GM18870 (cell line): ENCODE measurements around the gene DLX2.
"Not testable (repeated sequence)": the region's sequence is repeated elsewhere in the genome, so short reads cannot be mapped to it uniquely, and the experiment has no call there.

Experiments
- ATAC-seq: cut with Tn5 transposase; IDR thresholded peaks from one replicate; pipeline ENCODE4 v1.9.1; 2021; ENCODE audit warnings: moderate library complexity; ENCODE audit not compliant: unreplicated experiment

Gene DLX2

DNA sequence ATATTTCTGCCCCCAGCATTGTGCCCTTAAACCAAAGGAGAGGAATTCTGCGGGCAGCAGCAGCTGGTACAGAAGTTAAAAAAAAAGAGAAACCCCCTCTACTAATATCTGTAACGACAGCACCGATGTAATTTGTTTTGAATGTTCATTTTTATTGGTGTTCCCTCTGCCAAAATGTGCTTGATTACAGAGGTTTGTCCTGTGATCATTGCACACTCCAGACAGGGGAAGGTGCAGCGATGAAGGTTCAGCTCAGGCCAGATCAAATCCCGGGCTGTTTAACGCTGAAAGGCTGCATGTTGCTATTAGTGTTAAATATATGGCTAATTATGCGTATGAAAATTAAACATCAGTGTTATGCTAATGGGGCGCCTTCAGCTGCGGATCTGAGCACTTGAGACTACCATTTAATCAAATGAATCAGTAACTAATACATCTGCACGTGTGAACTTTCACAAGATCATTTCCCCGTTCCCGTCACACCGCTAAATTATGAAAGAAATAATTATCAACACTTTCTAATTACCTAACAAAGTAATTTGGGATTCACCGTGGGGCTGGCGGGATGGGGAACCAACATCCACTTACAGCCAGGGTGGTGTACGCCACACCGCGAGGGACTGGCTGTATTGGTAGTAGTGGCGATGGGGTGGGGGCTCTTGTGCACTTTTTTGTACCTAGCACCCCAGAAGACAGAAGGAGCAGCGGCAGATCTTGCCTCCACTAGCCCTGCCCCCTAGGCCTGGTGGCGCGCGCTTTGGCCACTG lies 18.9 kb downstream of the DLX2 start:
- no peak for ATAC-seq

- no peak for ATAC-seq
Measured at GRCh38 chr2:172082944-172083627, 19.6 kb downstream of the DLX2 start.

- ATAC-seq = no peak
Measured at GRCh38 chr2:172082105-172082943, 20.4 kb downstream of the DLX2 start.

DNA sequence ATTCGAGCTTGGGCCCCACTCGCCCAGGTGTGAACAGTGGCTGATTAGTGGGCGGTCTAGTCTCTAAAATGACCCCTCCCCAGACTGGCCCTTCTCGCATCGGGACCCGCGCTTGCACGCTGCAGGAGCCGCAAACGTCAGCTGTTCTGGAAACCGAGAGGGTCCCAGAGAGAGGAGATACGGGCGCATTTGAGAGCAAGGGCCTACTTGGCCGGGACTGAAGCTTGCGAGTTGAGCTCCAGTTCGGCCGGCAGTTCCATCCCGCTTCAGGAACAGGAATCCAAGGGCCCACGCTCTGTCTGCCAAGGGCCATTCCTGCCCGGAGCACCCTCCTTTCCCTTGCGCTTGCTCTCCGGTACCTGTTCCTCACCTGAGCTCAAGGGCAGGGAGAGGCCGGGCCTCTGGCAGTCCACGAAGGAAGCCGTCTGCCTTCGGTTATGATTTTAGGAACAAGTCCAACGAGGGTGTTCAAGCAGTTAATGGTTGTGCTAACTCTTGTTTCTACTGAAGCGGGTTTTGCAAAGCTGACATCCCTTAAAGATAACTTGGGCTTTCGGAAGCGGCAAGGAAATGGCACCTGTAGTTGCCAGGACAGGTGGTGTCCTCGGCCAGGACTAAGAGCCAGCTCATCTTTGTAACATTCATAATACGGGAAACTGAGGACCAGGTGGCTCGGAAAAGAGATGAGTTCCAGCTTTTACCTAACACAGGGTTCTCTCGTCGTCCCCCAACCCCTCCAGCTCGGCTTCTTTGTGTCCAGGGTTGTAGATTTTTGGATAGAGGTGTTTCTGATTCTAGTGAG lies 21.3 kb downstream of the DLX2 start:
- ATAC-seq = no peak

- no peak for ATAC-seq
Measured at GRCh38 chr2:172080641-172081220, 22.0 kb downstream of the DLX2 start.

DNA sequence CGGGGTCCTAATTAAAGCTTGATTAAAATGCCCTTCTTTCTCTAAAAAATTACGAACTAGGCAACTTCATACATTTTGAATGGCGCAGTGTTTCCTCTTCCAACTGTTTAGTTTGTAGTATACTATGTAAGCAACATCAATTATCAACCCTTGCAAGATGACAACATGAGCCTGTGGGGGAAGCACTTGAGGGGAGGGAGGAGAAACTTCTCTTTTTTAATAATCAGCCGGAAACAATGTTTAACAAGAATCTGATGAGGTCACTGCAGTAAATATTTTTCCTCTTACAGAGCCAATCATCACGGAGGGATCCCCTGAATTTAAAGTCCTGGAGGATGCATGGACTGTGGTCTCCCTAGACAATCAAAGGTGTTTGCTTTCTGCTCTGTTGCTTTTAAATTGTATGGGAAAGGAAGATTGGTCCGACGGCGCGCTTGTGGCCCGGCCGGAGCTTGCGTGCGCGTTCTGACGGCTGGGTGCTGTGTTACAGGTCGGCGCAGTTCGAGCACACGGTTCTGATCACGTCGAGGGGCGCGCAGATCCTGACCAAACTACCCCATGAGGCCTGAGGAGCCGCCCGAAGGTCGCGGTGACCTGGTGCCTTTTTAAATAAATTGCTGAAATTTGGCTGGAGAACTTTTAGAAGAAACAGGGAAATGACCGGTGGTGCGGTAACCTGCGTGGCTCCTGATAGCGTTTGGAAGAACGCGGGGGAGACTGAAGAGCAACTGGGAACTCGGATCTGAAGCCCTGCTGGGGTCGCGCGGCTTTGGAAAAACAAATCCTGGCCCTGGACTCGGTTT lies 22.7 kb downstream of the DLX2 start:
- ATAC-seq = no peak

DNA sequence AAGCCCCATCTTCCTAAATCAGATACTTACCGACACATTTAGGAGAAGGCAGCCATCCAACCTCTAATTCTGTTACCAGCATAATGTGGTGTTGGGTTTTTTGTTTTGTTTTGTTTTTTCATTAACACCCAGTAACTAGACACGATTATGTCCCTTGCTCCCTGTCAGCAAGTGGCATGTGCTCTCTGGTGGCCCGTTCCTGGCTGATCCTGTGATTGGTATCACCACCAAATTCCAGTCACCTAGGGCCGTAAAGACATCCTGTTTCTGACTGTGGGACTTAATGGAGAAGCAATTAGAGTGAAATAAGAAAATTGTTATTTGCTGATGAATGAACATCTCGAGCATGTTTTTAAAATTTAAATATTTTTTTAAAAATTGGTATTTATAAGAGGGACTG lies 23.3 kb downstream of the DLX2 start:
- no peak for ATAC-seq

GRCh38 chr2:172074254-172074653 lies 28.4 kb downstream of the DLX2 start:
- ATAC-seq = no peak

DNA sequence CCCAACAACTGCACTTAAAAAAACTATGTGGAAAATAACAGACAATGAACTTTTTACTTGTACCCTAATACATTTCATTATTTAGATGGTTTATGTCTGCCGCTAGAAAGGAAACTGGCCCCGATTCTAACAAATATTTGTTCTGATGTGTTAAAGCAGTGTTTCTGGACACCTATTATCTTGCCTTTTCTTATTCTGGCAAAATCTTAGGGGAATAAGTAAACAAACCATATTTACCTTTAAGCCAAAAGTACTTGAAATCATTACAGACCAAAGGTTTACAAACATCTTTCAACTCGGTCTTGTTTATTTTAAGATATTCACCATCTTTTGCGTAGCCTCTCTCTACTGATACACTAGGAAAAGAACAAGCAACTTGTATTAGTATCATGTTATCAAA lies 29.2 kb downstream of the DLX2 start:
- ATAC-seq = no peak

DNA sequence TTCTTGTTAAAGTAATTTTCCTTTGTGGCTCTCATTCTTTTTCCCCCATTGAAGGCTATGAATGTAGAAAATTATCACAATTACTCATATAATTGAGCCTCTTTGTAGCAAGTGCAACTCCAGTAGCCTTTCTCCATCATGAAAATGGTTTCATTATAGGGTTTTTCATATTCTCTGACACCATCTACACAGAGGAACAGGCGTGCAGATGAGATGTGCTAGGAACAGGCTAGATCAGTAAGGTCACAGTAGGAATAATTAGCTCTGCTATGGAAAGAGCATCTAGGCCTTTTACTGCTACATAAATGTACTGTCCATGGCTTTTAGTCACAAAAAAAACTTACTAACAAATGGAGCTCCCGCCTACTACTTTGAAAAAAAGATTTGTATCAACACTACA lies 30.0 kb downstream of the DLX2 start:
- ATAC-seq = no peak

DNA sequence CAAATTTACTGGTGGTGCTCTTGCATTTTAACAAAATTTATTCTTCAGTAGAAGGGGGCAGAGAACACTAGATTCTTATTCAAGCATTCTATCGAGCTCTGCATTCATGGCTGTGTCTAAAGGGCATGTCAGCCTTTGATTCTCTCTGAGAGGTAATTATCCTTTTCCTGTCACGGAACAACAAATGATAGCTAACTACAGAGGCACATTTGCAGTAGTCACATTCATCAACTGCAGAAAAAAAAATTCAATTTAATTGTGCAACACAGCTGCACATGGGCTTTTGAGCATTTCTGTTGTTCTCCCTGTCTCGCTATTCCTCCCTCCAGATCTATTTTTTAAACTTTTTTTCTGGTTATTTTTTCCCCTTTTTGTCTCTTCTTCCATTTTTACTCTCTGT lies 30.4 kb downstream of the DLX2 start:
- ATAC-seq = no peak

DNA sequence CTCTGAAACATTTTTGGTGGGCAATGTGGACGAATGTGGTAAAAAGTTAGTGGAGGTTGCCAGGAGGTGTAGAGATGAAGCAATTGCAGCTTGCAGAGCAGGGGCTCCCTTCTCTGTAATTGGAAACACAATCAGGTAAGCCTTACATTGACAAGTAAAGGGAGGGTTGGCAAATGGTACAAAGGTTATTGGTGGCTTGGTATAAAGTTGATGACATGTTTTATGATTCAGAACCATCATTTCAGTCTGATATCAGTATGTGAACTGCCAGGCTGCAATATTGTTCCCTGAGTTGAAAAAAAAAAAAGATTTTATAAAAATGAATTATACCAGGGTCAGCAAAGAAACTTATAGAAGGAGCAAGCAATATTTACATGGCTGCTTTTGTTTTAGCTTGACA lies 31.8 kb downstream of the DLX2 start:
- ATAC-seq = no peak

DNA sequence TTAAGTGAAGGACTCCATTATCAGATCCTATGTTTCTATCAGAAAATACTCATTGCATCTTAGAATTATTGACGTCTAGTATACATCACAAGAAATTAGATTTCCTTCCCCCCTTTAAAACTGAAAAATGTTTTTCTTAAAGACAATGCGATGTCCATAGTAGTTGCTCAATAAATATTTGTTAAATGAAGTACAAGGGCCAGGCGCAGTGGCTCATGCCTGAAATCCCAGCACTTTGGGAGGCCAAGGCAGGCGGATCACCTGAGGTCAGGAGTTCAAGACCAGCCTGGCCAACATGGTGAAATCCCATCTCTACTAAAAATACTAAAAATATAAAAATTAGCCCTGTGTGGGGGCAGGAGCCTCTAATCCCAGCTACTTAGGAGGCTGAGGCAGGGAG lies 34.8 kb downstream of the DLX2 start:
- not testable (repeated sequence) for ATAC-seq

GRCh38 chr2:172066394-172066886 lies 36.3 kb downstream of the DLX2 start:
- no peak for ATAC-seq

DNA sequence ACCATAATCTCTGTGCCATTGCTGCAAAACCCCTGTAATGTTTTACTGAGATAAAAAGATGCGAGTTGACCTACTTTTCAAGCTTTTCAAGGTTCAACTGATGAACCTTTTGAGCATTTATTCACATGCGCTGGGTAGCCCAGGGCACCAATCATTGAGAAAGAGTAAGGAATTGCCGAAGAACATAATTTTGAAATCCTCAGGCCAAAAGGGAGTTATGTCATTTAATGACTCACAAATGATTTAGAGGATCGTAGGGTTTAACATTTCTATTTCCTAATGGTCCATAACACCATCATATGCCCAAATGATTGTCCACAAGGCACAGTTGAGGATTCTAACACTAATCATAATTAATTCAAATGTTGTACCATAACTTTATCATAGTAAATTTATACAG lies 37.6 kb downstream of the DLX2 start:
- ATAC-seq = no peak

- no peak for ATAC-seq
Measured at GRCh38 chr2:172063446-172063845, 39.3 kb downstream of the DLX2 start.

DNA sequence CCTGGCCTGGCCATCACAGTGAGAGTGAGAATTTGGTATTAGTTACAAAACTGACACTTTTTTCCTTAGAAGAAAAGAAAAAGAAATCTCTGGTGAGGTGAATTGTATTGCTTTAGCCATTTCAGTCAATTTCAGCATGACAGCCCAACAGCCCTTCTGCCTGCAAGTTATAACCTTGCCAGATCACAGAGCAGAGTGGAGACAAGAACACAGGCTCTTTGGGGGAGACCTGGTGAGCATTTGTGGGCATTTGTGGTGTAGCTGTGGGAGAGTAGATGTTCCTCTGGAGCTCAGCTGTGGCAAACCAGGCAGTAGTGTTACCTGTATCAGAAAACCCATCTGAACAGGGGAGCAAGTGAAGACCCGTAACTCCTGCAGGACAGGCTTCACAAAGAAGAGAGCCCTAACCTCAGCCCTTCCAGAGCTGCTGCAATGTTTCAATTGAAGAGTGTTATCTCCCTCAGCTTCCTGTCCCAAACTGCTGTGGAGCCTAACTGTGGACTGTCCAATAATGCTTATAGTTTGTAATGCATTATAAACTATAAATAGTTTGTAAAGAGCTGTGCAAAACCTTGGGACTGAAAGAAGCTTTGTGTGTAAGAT lies 40.2 kb downstream of the DLX2 start:
- ATAC-seq = no peak

- ATAC-seq = not testable (repeated sequence)
Measured at GRCh38 chr2:172060118-172060517, 42.6 kb downstream of the DLX2 start.

DNA sequence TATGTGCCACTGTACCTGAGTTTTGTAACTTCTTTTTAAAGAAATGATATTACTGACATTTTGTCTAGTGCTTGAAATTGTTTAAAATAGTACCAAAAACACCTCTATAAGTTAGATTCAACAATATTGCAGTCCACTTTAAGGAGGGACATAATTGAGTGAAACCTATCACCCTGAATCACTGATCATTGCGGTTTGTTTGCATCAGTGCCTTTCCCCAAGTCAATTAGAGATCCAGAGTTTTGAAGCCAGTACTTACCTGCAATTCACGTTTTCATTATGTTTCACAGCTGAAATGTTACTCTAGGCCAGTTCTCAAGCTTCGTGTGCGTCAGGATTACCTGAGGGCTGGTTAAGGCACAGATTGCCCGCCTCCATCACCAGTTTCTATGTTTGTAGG lies 44.0 kb downstream of the DLX2 start:
- ATAC-seq = no peak
